HG02885 (cell line): Measurements from ENCODE around the gene TMEM63A.
"Not testable (repeated sequence)": the region's sequence is repeated elsewhere in the genome, so short reads cannot be mapped to it uniquely, and the experiment has no call there.

ENCODE experiments used
- ATAC-seq: cut with Tn5 transposase; IDR thresholded peaks from one replicate; pipeline ENCODE4 v1.9.1; 2021; ENCODE audit warnings: mild to moderate bottlenecking; ENCODE audit not compliant: unreplicated experiment, poor library complexity

The TMEM63A gene

DNA sequence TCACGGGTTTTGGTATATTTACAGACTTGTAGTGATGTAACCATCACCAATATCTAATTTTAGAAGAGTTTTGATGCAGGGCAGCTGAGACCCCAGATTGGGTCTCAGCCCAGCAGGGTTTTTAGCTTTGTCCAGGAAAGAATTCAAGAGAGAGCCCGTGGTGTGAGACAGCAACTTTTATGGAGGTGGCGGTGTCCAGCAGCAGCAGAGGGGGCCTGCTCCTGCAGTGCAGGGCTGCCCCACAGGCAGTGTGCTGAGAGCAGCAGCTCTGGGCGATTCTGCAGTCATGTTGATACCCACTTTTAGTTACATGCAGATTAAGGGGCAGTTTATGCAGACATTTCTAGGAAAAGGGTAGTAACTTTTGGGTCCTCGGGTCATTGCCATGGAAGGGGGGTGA, 74.0 kb downstream of the TMEM63A start:
- no peak for ATAC-seq

GRCh38 chr1:225806736-225807135, 75.4 kb downstream of the TMEM63A start:
- not testable (repeated sequence) for ATAC-seq

GRCh38 chr1:225806249-225806648, 75.9 kb downstream of the TMEM63A start:
- ATAC-seq: no peak

- not testable (repeated sequence) for ATAC-seq
These were observed 81.0 kb downstream of the TMEM63A start for GRCh38 chr1:225801146-225801545.

DNA sequence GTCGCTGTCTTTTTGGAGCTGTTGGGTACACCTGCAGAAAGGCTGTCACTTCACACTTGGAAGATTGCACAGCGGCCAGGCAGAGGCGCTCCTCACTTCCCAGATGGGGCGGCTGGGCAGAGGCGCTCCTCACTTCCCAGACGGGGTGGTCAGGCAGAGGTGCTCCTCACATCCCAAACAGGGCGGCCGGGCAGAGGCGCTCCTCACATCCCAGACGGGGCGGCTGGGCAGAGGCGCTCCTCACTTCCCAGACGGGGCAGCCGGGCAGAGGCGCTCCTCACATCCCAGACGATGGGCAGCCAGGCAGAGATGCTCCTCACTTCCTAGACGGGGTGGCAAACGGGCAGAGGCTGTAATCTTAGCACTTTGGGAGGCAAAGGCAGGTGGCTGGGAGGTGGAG, 86.1 kb downstream of the TMEM63A start:
- not testable (repeated sequence) for ATAC-seq
